Lung (tissue), 12 donors: Measurements from ENCODE around the gene GNB5. TPM values are rescaled to one million over a fixed set of nuclear protein-coding genes. Genes with fewer than 3 reads are reported as not detected.

Experiments
- ATAC-seq: fragments of 200-7000 bp; cut with Tn5 transposase; one replicate; pipeline ENCODE4 v1.9.1; 2020; ENCODE audit warnings: moderate number of reproducible peaks; ENCODE audit not compliant: insufficient read depth, low FRiP score
- DNase-seq, 3 donors: peaks; one replicate each; pipeline ENCODE4 v3.0.0-alpha.2; 2013 to 2017
- H3K27ac ChIP-seq, 2 donors: one replicate each; pipeline ENCODE4 v1.5.1; 2013; ENCODE audit warnings: mild to moderate bottlenecking in 2 of 2, moderate library complexity in 2 of 2, control low read depth in 1 of 2, inconsistent platforms in 1 of 2, low read depth in 1 of 2, low read length in 1 of 2
- H3K27me3 ChIP-seq, 3 donors: one replicate each; pipeline ENCODE4 v1.5.1; 2013; ENCODE audit warnings: low read length in 2 of 3; ENCODE audit not compliant: control insufficient read depth in 3 of 3, insufficient read depth in 3 of 3
- H3K36me3 ChIP-seq, 4 donors: one replicate each; pipeline ENCODE4 v1.5.1; 2013; ENCODE audit warnings: low read length in 4 of 4, mild to moderate bottlenecking in 1 of 4, moderate library complexity in 1 of 4; ENCODE audit not compliant: control insufficient read depth in 4 of 4, insufficient read depth in 4 of 4
- H3K4me1 ChIP-seq, 5 donors: one replicate each; pipeline ENCODE4 v1.5.1; 2013; ENCODE audit warnings: low read length in 5 of 5, mild to moderate bottlenecking in 2 of 5, moderate library complexity in 1 of 5; ENCODE audit not compliant: control insufficient read depth in 5 of 5, insufficient read depth in 5 of 5
- H3K4me3 ChIP-seq: one replicate; pipeline ENCODE4 v1.5.1; 2013; ENCODE audit warnings: mild to moderate bottlenecking, control low read depth, moderate library complexity
- H3K9ac ChIP-seq, 2 donors: one replicate each; pipeline ENCODE4 v1.5.1; 2013; ENCODE audit warnings: low read length in 2 of 2, control low read depth in 1 of 2; ENCODE audit not compliant: insufficient read depth in 1 of 2
- H3K9me3 ChIP-seq, 4 donors: one replicate each; pipeline ENCODE4 v1.5.1; 2013; ENCODE audit warnings: low read length in 3 of 4, mild to moderate bottlenecking in 1 of 4, moderate library complexity in 1 of 4; ENCODE audit not compliant: control insufficient read depth in 4 of 4, insufficient read depth in 3 of 4
- CTCF ChIP-seq: IDR thresholded peaks from 2 replicates; pipeline ENCODE4 v1.5.1; 2012; ENCODE audit warnings: mild to moderate bottlenecking; ENCODE audit errors: control extremely low read depth, extremely low read depth
- WGBS, 2 donors: extraction: QIAGEN DNeasy Blood & Tissue Kit; methylation state at CpG; one replicate each; pipeline ENCODE4 v1.1.7; 2013; 5-methylcytosine and 5-hydroxymethylcytosine counted together
- polyA plus RNA-seq, 2 donors: library from polyadenylated mRNA; stranded (reverse); fragments of 200-250 nt; gene quantifications; one replicate each; pipeline ENCODE4 v1.2.1, GENCODE V29; 2013
- total RNA-seq, 2 donors: library from RNA; depleted of rRNA in 1 of 2; stranded (reverse); fragments of >200 nt in 1 of 2; gene quantifications; one replicate each; pipeline ENCODE4 v1.2.1, GENCODE V29; 2014 to 2021
- donor health status: control.
- donor health status: control.
- donor health status: Bipolar disorder and iron deficiency.
- donor health status: healthy.
- donor health status: DM: yes; HTN: yes; CAD: no.

Gene GNB5
- total and polyA plus RNA-seq, 4 donors, result 8.0 to 21.5 (median 11.2) TPM

- peaks cover 0 to 2% (median 0%) of the 10 kb centered on the region in 4 donors for H3K9me3 ChIP-seq
- TF ChIP-seq CTCF, result no peak
- peaks cover 0 to 2% (median 0%) of the 10 kb centered on the region in 4 donors for H3K36me3 ChIP-seq
- H3K4me1 ChIP-seq, result peaks cover 0 to 6% (median 0%) of the 10 kb centered on the region in 5 donors
- ATAC-seq (no peak), DNase-seq (no peak)
- H3K9ac ChIP-seq, result no peak overlapping the region
- WGBS, 2 donors, result 74 to 81% methylated on average over 4 of the region's 4 CpGs
- no peak overlapping the region for H3K27ac ChIP-seq
- H3K4me3 ChIP-seq, result no peak overlapping the region
- H3K27me3 ChIP-seq, result no peaks in the 10 kb centered on the region
Measured at GRCh38 chr15:52193321-52193720, 2.1 kb upstream of the GNB5 start.

DNA sequence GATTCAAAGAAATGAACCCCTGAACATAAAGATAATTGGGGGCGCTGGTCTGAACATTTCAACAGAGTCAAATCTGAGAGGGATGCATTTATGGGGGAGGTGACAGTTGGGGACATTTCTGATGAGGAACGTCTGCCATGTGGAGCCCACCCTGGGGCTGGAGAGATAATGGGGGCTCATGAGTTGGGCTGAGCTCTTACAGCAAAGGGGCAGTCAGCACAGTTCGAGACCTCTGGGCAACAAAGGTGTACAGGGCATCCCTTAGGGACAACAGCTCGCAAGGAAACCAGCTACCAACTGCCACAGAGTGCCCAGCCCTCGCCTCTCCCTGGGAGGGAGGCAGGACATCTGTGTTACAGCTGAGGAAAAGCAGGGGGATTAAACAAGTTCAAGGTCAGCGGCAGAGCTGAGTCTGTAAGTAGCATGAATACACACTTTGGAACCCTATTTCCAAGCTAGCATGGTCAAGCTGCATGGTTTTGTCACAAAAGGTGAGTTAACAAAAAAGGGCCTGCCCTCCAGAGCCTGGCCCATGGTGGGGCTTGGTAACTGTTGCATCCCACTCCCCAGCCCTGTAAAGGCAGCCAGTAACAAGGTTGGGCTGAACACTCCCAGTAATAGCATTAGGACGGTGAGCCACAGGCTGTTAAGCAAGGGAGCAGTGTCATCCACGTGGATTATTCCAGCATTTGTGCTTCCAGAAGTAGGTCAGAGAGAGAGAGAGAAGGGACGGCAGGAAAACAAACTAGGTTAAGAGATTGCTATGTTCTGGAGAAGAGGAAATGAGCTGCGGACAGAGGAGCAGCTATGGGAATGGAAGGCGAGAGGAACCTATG lies 4.3 kb downstream of the GNB5 start:
- Histone ChIP-seq H3K4me1 (peaks cover 0 to 9% (median 5%) of the 10 kb centered on the region in 5 donors), H3K9ac (no peak overlapping the region), H3K4me3 (no peak overlapping the region), H3K36me3 (no peaks in the 10 kb centered on the region), H3K27ac (no peak overlapping the region), H3K9me3 (peaks cover 0 to 2% (median 0%) of the 10 kb centered on the region in 4 donors), H3K27me3 (peaks cover 0 to 3% (median 0%) of the 10 kb centered on the region in 3 donors)
- DNase-seq (no peak), ATAC-seq (no peak)
- WGBS, 2 donors, result 88 to 90% methylated on average over 11 of the region's 11 CpGs
- TF ChIP-seq CTCF, result no peak

DNA sequence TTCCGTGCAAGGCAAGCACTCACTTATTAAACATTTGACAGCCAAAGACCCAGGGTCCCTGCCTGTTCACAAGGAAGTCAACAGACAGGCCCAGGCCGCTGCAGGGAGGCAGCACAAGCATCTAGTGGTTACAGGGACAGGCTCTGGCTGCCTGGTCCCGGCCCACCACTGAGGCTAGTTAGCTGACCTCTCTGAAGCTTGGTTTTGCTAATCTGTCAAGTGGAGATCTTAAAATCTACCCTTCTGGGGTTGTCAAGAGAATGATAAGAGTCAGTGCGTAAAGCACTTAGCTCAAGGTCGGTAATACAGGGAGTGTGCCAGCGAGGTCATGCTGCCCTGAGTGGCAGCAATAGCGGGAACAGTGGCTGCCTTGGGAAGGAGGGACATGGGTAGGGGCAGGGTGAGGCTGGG lies 6.0 kb downstream of the GNB5 start:
- Histone ChIP-seq H3K27ac (no peak overlapping the region), H3K36me3 (no peaks in the 10 kb centered on the region), H3K27me3 (peaks cover 0 to 9% (median 4%) of the 10 kb centered on the region in 3 donors), H3K9me3 (no peaks in the 10 kb centered on the region), H3K4me3 (no peak overlapping the region), H3K4me1 (peaks cover 0 to 16% (median 4%) of the 10 kb centered on the region in 5 donors), H3K9ac (no peak overlapping the region)
- DNase-seq (no peak), ATAC-seq (no peak)
- no peak for TF ChIP-seq CTCF
- WGBS, 2 donors, result 73 to 91% methylated on average over 7 of the region's 7 CpGs
